CD4-positive, alpha-beta T cell treated with Interleukin-15 for 4 hours (primary cell): ENCODE results near the gene ERP44.
"Not testable (repeated sequence)": the region's sequence is repeated elsewhere in the genome, so short reads cannot be mapped to it uniquely, and the experiment has no call there.

Experiments
- DNase-seq: peaks from one replicate; pipeline ENCODE4 v3.0.0-alpha.2; 2020; ENCODE audit warnings: low spot score

ERP44 gene

GRCh38 chr9:100067990-100068389 lies 30.8 kb downstream of the ERP44 start:
- DNase-seq = not testable (repeated sequence)

DNA sequence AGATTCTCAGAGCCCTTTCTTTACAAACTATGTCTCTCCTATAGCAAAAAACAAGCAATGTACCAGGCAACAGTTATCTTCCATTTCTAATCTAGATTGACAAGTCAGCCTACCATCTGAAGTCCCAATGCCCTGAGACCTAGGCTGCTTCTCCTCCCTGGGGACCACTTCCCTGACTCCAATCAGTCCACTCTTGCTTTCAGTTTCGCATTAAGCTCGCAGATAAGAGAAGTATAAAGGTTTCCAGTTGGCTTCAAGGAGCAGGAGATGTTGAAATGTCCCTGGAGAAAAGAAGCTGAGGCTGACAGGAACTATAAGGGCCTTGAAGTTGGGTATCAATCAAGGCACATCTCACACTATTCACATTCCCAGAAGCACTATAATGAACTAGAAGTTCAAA lies 32.3 kb downstream of the ERP44 start:
- DNase-seq = no peak

GRCh38 chr9:100064872-100065581 lies 33.8 kb downstream of the ERP44 start:
- DNase-seq = no peak

- DNase-seq = no peak
These were observed 35.6 kb downstream of the ERP44 start for GRCh38 chr9:100063185-100063584.

GRCh38 chr9:100062683-100063082 lies 36.1 kb downstream of the ERP44 start:
- not testable (repeated sequence) for DNase-seq

DNA sequence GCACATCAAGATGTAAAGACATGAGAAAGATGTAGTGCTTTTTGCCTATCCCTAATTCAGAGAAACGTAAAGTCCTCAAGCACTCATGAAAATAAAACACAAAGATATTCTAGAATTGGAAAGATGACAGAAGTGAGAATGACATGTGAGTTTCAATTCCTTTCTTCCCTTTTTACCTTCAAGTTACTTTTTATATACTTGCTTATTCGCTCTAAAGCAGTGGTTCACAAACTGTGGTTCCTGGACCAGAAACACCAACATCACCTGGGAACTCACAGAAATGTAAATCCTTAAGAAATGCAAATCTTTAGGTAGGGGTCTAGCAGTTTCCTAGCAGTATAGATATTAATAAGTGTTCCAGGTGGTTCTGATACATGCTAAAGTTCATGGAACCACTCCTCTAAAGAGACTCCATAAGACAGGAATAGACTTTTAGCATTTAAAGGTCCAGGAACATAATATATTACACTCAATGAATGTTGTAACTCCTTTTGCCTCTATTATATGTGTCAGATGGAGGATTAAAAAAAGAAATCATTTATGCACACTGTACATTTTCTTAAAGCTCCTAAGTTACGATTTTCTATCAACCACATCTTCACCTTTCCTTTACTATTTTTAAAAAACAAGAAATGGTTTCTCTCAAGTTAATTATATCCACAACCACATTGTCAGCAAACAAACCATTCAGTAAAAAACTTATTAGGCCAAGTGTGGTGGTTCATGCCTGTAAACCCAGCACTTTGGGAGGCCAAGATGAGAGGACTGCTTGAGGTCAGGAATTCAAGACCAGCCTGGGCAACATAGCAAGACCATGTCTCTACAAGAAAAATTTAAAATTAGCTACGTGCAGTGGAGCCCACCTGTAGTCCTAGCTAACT lies 39.9 kb downstream of the ERP44 start:
- DNase-seq = no peak

DNA sequence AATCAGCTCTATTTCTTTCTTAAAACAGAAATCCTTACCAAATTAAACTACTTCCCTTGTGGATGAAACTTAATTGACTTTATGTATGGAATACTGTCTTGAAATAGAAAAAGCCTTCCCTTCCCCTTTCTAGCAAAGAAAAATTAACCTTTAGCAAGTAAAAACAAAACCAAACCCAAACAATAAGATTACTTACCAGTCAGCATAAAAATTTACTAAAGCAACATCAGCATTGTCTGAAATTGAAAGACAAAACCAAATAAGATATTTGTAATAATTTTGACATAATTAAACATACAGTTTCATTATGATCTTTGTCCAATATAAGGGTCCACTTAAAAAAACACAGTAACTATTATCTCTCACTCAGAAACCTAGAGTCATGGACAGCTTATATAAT lies 41.2 kb downstream of the ERP44 start:
- DNase-seq = no peak

DNA sequence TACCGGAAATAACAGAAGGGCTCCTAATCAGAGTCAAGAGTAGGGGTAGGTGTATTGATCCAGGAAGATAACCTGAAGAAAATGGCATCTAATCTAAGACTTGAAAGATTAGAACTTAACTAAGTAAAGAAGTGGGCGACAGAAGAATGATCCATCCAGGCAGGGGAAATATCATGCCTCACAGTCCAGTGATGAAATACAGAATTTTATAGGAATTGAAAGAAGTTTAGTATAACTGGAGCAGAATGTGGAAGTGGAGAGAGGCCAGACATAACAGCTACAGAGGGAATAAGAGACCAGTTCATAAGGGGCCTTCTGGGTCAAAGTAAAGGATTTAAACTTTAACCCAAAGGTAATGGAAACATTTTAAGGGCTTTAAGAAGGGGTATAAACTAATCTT lies 42.2 kb downstream of the ERP44 start:
- DNase-seq = no peak

- DNase-seq = no peak
These were observed 46.4 kb downstream of the ERP44 start for GRCh38 chr9:100052375-100052774.

DNA sequence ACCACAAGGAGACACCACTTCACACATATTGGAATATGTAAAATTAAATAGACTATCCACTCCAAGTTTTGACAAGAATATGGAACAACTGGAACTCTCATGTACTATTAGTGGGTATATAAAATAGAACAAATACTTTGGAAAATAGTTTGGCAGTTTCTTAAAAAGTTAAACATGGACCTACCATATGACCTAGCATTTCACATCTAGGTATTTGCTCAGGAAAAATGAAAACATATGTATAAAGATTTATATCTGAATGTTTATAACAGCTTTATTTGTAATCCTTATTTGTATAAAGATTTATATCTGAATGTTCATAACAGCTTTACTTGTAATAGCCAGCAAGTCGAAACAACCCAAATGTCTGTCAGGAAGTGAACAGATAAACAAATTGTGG lies 49.2 kb downstream of the ERP44 start:
- DNase-seq = no peak

DNA sequence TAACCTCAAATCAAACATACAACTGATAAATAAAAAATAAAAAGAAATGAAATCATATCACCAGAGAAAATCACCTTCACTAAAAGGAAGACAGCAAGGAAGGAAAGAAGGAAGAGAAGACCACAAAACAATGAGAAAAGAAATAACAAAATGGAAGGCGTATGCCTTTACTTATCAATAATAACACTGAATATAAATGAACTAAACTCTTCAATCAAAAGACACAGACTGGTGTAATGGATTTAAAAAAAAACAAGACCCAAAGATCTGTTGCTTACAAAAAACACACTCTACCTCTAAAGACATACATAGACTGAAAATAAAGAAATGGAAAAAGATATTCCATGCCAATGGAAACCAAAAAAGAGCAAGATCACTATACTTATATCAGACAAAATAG lies 60.3 kb downstream of the ERP44 start:
- DNase-seq = no peak

GRCh38 chr9:100033877-100034551 lies 64.8 kb downstream of the ERP44 start:
- peak; percentile 36 for DNase-seq

DNA sequence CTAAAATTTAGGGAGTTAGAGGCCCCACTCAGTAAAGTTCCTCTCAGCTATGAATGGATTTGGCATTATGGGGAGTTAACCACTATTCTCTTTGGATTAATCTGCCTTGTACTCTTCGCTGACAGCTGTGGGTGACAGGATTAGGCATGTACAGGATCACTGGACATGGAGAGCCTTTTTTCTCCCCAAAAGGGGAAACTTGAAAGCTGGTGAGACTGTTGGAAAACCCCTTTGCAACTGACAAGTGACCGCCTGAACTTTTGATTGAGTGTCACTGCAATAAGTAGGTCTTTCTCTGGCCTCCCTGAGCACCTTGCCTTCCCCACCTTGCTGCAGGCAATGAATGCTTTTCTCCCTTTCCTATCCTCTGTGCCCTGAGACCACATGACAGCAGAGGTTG lies 68.3 kb downstream of the ERP44 start:
- no peak for DNase-seq

- no peak for DNase-seq
These were observed 69.5 kb downstream of the ERP44 start for GRCh38 chr9:100029251-100029650.

GRCh38 chr9:100028201-100028784 lies 70.5 kb downstream of the ERP44 start:
- DNase-seq = peak; percentile 76

- no peak for DNase-seq
These were observed 71.3 kb downstream of the ERP44 start for GRCh38 chr9:100027543-100027942.

- no peak for DNase-seq
These were observed 76.9 kb downstream of the ERP44 start for GRCh38 chr9:100021931-100022330.

DNA sequence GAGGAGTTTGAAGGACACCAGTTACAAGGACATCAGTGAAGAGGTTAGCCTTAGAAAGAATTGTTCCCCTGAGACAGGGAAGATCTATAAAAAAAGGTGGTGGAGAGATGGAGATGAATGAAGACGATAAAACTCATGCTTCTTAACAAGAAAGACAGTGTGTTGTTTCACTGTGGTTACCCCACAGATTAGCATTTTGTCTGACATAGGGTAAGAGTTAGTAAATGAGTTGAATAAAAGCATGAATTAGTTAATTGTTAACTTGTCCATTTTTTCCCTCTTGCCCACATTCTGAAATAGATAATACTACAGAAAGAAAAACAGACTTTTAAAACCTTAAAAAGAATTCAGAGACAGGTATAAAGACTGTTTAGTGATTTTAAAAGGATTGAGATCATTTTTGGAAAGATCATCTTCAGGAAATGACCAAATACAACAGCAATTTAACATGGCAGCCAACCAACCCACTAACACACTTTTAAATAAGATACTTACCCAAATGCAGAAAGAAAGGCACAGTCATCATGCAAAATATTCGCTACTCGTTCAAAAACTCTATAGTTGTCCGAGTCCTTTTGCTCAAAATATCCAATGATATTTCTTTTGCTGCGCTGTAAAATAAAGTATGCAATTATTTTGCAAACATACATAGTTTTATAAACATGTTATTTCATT lies 78.5 kb downstream of the ERP44 start:
- DNase-seq = no peak

DNA sequence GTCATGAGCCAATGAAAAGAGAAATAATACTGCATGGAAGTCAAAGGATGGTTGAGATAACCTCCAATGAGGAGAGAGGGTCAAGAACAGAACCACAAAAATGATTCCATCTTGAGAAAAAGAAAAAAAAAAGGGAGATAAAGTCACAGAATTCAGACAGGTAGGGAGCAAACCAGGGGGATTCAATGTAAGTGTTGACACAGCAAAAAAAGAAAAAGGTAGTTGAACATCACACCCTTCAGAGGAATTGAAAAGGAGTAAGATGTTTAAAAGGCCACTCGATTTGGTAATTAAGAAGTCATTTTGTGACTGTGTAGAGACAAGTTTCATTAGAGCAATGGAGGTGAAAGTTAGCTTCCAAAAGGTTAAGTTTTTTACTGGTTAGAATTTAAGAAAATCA lies 79.3 kb downstream of the ERP44 start:
- DNase-seq = no peak

- no peak for DNase-seq
These were observed 84.0 kb downstream of the ERP44 start for GRCh38 chr9:100014846-100015245.

DNA sequence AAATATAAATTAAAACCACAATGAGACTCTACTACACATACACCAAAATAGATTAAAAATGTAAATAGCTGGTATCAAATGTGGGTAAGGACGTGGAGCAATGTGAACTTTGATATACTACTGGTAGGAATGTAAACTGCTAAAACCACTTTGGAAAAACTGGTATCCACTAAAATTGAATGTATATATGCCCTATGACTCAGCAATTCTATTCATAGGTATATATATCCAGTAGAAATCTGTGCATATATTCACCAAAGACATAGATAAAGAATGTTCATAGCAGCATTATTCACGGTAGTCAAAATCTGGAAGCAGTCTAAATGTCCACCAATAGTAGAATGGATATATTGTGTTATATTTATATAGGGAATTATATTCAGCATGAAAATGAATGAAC lies 85.2 kb downstream of the ERP44 start:
- no peak for DNase-seq

GRCh38 chr9:100012279-100012678 lies 86.5 kb downstream of the ERP44 start:
- DNase-seq = no peak
